Esophagus muscularis mucosa (tissue), 2 donors: Measurements from ENCODE around the gene SPINK1.

ENCODE experiments used
- EP300 ChIP-seq: sonication (generic); formaldehyde crosslinking; IDR thresholded peaks from one replicate; pipeline ENCODE4 v1.6.1; 2017; ENCODE audit warnings: antibody characterized with exemption
- POLR2A ChIP-seq: fragments of 450-650 bp; IDR thresholded peaks from one replicate; pipeline ENCODE4 v1.6.1; 2017; ENCODE audit warnings: antibody characterized with exemption, moderate library complexity, mild to moderate bottlenecking, low read depth

- TF ChIP-seq EP300 (no peak), POLR2A (no peak)
Observed at GRCh38 chr5:147853372-147853987, 22.0 kb upstream of the SPINK1 start.
